GM12865 (cell line): ENCODE results near the gene SLC35E3.
A peak's percentile ranks its signal among the peaks of the same experiment; 100 is the strongest.

Experiments
- DNase-seq: peaks from one replicate; pipeline ENCODE4 v3.0.0; 2010; ENCODE audit warnings: low read depth
- H3K4me3 ChIP-seq: 2 replicates; pipeline ENCODE4 v1.5.1; 2011; ENCODE audit warnings: mild to moderate bottlenecking, low read depth, low read length, control low read depth
- CTCF ChIP-seq: IDR thresholded peaks from 2 replicates; pipeline ENCODE4 v1.5.1; 2011; ENCODE audit warnings: low read length, control low read depth, low read depth, inconsistent platforms; ENCODE audit not compliant: insufficient read depth; ENCODE audit errors: missing control alignments

Gene SLC35E3

GRCh38 chr12:68745904-68746571 lies at the start of gene SLC35E3:
Gene SLC35E3, plus strand, starts transcription at chr12:68746176. Its CDS starts 202 bp downstream, at chr12:68746378.
- TF ChIP-seq CTCF: no peak
- DNase-seq: peak; percentile 96
- H3K4me3 ChIP-seq: peak within 1 kb of the TSS; percentile 81

GRCh38 chr12:68699486-68699885 lies 46.5 kb upstream of the SLC35E3 start:
- no peak for TF ChIP-seq CTCF
- H3K4me3 ChIP-seq: no peak overlapping the region
- no peak for DNase-seq

- no peak overlapping the region for H3K4me3 ChIP-seq
- TF ChIP-seq CTCF: no peak
- DNase-seq: no peak
These were observed 18.2 kb upstream of the SLC35E3 start for GRCh38 chr12:68727776-68728175.

GRCh38 chr12:68733661-68734071 lies 12.3 kb upstream of the SLC35E3 start:
- no peak overlapping the region for H3K4me3 ChIP-seq
- no peak for TF ChIP-seq CTCF
- no peak for DNase-seq

DNA sequence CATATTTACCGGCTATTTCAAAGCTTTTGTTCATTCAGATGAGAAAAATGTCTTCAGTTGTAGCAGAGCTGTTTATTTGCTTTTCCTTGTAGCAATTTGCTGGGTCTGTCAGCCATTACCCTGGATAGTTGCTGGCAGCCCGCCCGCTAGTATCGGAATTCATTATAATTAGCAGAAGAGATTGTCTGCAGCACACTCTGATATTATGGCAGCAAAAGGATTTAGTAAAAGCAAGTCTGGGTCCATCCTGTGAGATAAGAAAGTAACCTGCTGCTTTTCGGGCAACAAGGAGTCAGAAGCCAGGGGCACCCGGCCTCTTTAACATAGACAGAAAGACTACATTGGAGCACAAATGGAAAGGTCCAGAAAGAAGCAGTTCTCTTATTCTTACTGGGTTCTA lies 6.1 kb upstream of the SLC35E3 start:
- no peak for TF ChIP-seq CTCF
- no peak for DNase-seq
- H3K4me3 ChIP-seq: no peak overlapping the region

DNA sequence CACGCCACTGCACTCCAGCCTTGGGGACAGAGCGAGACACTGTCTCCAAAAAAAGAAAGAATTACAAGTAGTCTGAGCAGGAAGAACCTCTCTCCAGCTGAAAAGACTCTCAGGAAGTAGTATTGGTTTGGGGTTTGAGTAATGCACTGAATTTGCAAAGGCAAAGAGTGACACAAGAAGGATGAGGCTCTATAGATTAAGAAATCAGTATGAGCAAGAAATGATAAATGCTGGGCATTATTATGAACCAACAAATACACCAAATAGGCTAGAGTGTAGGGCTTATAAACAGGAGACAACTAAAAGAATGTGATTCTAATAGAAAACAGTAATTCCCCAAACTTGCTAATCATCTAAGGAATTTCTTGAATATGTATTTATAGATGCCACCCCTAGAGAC lies 2.6 kb upstream of the SLC35E3 start:
- TF ChIP-seq CTCF: no peak
- no peak overlapping the region for H3K4me3 ChIP-seq
- DNase-seq: no peak

DNA sequence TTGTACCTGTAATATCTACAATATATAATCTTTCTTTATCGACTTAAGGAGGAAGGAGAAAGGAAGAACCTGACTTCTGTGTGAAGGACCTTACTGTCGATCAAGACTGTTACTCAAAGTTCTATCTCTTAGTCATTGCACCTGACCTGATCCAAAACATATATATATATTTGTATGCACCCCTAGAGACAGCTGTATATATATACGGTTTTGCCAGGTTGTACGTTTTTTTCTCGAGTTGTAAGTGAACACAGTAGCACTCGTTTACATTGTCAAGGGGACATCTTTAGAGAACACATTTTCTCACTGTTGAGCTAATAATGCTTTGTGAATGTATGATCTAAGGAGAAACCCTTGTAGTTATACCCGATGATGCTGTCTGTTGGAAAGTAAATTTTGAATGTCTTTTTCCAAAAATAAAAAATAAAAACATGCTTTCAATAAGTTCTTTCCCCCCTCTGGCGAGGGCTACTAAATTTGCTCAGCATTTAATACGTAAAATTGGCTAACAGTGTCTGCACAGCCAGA lies 536 bp upstream of the SLC35E3 start:
- peak overlapping the region; percentile 81 for H3K4me3 ChIP-seq
- DNase-seq: peak; percentile 4
- no peak for TF ChIP-seq CTCF
